Jurkat, Clone E6-1 (cell line): ENCODE data around the gene WDR18.
"Not testable (repeated sequence)": the region's sequence is repeated elsewhere in the genome, so short reads cannot be mapped to it uniquely, and the experiment has no call there.

Experiments used
- DNase-seq: peaks from one replicate; pipeline ENCODE4 v3.0.0-alpha.2; 2011; ENCODE audit warnings: low read depth, low spot score
- H3K4me3 ChIP-seq: 2 replicates; pipeline ENCODE4 v1.5.1; 2011; ENCODE audit warnings: mild to moderate bottlenecking, low read length, control low read depth, moderate library complexity

WDR18 gene

DNA sequence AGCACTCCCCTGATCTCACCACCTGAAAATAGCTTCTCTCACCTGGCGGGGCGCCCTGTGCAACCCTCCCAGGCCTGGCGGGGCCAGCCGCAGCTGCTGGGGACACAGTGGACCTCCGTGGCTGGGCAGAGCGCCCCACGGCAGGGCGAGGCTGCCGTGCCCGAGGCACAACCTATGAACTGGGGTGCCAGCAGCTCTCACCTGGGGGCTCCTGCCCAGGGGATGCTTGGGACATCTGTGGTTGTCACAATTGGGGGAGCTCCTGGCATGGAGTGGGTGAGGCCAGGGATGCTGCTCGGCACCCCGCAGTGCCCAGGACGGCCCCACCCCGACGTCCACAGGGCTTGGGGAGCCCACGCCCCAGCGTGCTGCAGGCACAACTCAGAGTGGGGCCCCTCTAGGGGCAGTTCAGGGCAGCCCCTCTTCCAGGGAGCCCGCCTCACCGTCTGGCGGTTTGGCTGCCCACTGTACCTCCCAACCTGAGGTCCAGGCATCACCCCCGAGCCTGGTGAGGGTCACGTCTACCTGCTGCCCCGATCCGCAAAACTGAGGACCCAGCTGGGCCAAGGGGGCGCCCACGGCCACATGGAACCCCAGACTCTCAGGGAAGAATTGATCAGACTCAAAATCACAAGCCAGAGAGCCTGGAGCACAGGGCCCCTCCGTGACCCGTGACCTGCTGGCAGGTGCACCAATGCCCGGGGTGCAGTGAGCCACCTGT is 31.1 kb downstream of the WDR18 start:
- DNase-seq: no peak
- no peak overlapping the region for H3K4me3 ChIP-seq

- no peak for DNase-seq
- H3K4me3 ChIP-seq: no peak overlapping the region
Measured at GRCh38 chr19:1015782-1016646, 31.9 kb downstream of the WDR18 start.

- DNase-seq: no peak
- H3K4me3 ChIP-seq: no peak overlapping the region
Measured at GRCh38 chr19:1016647-1017114, 32.5 kb downstream of the WDR18 start.

DNA sequence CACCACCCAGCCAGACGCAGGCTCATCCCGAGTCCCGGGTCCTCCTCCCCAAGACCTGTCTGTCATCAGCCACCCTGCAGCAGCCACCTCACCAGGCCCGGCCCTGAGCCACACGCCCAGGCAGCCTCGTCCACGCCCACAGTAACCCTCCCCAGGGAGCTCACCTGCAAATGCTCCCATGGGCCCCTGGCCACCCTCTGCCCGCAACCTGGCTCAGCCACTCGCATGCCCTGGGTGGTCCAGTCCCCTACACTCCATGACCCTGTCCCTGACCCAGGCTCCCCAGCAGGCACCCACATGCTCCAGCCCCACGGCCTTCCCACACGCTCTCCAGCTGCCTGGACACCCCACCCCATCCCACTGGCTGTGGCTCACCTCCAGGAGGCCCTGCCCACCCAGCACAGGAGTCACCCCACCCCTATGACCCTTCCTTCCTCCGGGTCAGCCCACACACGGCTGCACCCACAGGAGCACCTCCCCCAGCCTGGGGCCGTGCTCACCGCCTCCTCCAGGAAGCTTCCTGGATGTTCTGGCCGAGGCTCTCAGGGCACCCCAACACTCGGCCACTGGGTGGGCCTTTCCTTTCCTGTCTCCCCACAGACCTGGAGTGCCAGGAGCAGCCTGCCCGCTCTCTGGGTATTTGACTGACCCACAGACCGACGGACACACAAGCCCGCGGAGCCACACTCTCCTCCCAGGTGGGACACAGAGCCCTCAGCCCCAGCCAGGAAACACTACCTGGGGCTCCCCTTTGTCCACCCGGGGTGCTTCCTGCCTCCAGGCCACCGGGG is 33.2 kb downstream of the WDR18 start:
- DNase-seq: no peak

DNA sequence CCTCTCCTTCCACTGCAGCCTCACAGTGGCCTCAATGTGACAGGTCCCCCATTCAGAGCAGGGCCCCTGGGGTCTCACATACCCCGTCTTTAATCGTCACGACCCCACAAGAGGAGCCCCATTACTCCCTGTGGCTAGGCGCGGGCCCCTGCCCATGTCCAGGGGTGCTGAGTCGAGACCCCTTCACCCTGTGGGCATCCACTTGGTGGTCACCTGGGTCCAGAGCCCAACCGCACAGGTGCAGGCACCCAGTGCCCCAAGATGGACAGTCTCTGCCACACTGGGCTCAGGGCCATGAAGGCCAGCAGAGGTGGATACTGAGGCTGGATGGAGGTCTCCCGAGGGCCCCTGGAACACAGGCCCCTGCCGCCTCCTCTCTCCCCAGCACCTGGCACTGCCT is 33.8 kb downstream of the WDR18 start:
- DNase-seq: no peak
- H3K4me3 ChIP-seq: no peak overlapping the region

More for the DNA sequence above, 33.2 kb downstream of the WDR18 start:
- no peak overlapping the region for H3K4me3 ChIP-seq

GRCh38 chr19:1018393-1018792 is 34.2 kb downstream of the WDR18 start:
- no peak for DNase-seq
- no peak overlapping the region for H3K4me3 ChIP-seq

DNA sequence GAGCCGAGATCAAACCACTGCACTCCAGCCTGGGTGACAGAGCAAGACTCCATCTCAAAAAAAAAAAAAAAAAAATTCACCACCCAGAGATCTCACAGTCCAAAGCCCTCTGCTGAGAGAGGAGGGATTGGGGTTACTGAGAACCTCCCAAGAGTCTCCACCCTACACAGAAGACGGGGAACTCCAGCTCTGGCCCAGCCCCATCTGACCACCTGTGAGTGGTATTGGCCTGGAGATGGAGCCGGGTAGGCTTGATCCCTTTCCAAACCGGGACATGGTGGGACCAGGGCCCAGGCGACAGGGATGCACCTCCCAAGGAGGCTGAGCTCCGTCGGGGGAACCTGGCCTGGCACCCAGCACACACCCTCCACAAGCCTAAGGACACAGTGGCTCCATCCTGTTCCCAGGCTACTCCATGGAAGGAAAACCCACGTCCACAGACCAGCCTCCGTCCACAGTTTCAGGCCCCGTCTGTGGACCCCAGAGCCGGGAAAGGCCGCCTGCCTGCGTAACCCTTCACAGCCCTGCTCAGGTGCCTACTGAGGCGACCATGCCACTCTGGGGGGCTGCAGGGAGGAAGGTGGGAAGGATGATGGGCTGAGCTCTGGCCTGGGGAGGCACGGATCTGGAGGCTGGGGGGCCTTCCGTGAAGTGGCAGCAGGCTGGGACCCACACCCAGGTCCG is 34.9 kb downstream of the WDR18 start:
- H3K4me3 ChIP-seq: peak overlapping the region; percentile 97
- DNase-seq: no peak

DNA sequence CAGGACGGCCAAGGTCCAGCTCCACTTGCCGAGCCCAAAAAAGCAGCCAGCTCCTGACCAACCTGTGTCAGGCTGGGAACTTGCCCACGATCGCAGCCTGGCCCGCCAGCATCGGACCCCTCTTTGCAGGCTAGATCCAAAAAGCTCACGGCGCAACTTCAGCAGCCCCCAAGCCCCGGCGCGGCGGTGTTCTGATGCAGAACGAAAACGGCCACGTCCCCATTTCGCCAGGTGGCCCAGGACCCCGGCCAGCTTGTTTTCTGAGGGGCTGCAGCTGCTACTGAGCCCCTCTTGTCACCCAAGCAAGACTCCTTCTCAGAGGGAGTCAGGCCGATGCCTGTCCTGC is 35.4 kb downstream of the WDR18 start:
- no peak for DNase-seq
- H3K4me3 ChIP-seq: peak overlapping the region; percentile 97

- no peak for DNase-seq
- H3K4me3 ChIP-seq: peak overlapping the region; percentile 97
Measured at GRCh38 chr19:1019980-1020867, 36.1 kb downstream of the WDR18 start.

DNA sequence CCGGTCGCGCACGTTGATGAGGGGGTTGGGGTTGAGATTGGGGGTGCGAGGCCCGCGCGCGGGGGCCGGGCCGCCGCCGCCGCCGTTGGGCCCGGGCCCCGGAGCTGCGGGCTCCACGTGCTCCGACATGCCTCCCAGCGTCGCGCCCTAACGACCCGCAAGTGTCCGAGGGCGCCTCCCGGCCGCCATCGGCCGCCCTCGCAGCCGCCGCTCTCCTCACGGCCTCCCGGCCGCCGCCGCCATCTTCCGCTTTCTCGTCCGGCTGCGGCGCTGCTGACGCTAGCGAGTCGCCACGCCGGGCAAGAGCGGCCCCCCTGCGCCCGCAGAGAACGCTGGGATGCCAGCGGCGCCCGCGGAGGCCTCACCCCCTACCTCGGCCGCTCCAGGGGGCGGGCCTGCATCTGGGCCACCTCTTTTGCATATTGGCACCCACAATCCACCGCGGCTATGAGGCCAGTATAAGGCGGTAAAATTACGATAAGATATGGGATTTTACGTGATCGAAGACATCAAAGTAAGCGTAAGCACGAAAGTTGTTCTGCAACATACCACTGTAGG is 36.8 kb downstream of the WDR18 start, which contains the start of gene TMEM259:
TSS of gene TMEM259 (minus strand) at position 256 of the 558 bp plus-strand sequence. CDS start at position 129, 127 bp downstream.
- H3K4me3 ChIP-seq: peak within 1 kb of the TSS; percentile 97
- peak; percentile 94 for DNase-seq

DNA sequence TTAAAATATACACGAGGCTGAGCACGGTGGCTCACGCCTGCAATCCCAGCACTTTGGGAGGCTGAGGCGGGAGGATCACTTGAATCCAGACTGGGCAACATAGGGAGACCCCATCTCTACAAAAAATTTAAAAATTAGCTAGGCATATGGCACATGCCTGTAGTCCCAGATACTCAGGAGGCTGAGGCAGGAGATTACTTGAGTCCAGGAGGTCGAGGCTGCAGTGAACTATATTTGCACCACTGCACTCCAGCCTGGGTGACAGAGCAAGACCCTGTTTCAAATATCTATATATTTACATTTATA is 39.7 kb downstream of the WDR18 start:
- not testable (repeated sequence) for DNase-seq, H3K4me3 ChIP-seq

DNA sequence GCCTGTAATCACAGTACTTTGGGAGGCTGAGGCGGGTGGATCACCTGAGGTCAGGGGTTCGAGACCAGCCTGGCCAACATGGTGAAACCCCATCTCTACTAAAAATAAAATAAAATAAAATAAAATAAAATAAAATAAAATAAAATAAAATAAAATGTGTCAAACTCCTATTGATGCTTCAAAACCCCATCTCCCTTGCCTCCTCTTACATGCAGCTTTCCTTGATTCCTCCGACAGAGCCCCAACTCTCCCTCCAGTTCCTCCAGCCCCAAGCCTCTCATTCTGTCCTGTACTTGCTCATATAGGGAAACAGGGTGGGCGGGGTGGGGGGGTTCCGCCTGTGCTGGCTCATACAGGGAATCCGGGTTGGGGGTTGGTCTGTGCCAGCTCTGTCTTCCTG is 40.9 kb downstream of the WDR18 start:
- DNase-seq, H3K4me3 ChIP-seq: not testable (repeated sequence)

DNA sequence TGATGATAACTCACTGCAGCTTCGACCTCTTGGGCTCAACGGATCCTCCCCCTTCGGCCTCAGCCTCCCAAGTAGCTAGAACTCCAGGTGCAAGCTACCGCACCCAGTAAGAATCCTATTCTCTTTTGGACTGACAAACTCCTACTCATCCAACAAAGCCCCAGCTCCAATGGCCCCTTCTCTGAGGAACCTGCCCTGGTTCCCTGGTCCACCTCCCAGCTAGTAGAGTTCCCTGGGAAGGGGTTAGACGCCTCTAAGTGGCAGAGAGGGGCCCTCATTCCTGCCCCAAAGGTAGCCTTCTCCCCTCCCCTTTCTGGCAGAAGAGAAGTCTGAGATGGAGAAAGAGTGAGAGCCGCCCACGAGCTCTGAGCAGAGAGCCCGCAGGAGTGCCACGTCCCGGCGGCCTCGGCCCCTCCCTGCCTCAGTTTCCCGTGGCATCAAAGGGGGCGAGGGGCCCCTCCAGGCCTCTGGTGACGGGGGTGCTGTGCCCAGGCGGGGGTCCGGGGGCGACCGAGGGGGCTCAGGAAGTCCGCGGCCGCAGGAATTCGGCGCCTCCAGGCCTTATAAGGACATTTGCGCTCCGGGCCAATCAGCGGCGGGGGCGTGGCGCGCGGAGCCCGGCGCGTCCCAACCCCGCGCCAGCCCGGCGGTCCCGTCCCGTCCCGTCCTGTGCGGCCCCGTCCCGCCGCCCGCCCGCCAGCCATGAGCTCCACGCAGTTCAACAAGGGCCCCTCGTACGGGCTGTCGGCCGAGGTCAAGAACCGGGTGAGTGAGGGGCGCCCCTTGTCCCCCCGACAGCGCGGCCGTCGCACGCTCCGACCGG is 42.0 kb downstream of the WDR18 start, which contains the start of gene CNN2:
TSS of gene CNN2 (plus strand) at position 649 of the 823 bp plus-strand sequence. CDS start at position 703, 54 bp downstream.
- DNase-seq: no peak
- H3K4me3 ChIP-seq: peak within 1 kb of the TSS; percentile 87

GRCh38 chr19:1026783-1027649 is 42.9 kb downstream of the WDR18 start:
- peak overlapping the region; percentile 87 for H3K4me3 ChIP-seq
- DNase-seq: no peak

DNA sequence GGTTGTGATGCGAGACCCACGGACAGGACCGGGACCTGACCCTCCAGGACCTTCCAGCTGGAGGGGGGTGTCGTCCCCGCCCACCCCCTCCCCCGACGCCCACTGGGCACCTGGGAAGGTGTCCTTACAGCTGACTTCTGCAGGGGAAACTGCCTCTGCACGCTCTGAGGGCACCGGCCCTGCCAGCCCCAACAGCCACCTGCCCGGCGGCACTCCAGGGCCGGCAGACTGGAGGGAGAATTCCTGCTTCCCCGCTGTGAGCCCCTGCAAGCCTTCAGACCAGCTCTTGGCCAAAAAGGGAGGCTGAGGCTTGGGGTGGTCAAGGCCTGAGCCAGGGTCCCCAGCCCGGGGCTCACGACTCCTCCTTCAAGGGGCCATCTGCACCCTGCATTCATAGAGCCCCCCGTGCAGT is 43.5 kb downstream of the WDR18 start:
- no peak for DNase-seq
- peak overlapping the region; percentile 87 for H3K4me3 ChIP-seq
